Ishikawa (cell line): Measurements from ENCODE around the gene PFDN4.

Source experiments
- CEBPB ChIP-seq: IDR thresholded peaks from 2 replicates; pipeline ENCODE4 v1.6.1; 2012
- CREB1 ChIP-seq: IDR thresholded peaks from 2 replicates; pipeline ENCODE4 v1.6.1; 2012; ENCODE audit warnings: low read depth
- EGR1 ChIP-seq: IDR thresholded peaks from 2 replicates; pipeline ENCODE4 v1.6.1; 2012
- EP300 ChIP-seq: IDR thresholded peaks from 2 replicates; pipeline ENCODE4 v1.6.1; 2012; ENCODE audit warnings: borderline replicate concordance
- FOXM1 ChIP-seq: IDR thresholded peaks from 2 replicates; pipeline ENCODE4 v1.6.1; 2012; ENCODE audit warnings: low read depth, borderline replicate concordance
- NFIC ChIP-seq: IDR thresholded peaks from 2 replicates; pipeline ENCODE4 v1.6.1; 2012
- RAD21 ChIP-seq: IDR thresholded peaks from 2 replicates; pipeline ENCODE4 v1.6.1; 2012; ENCODE audit warnings: low read depth
- TAF1 ChIP-seq: IDR thresholded peaks from 2 replicates; pipeline ENCODE4 v1.6.1; 2012; ENCODE audit warnings: low read depth, mild to moderate bottlenecking
- TCF12 ChIP-seq: IDR thresholded peaks from 2 replicates; pipeline ENCODE4 v1.6.1; 2012; ENCODE audit warnings: low read depth
- TEAD4 ChIP-seq: IDR thresholded peaks from 2 replicates; pipeline ENCODE4 v1.6.1; 2012
- YY1 ChIP-seq: IDR thresholded peaks from 2 replicates; pipeline ENCODE4 v1.6.1; 2012; ENCODE audit warnings: low read depth
- ZBTB7A ChIP-seq: IDR thresholded peaks from 2 replicates; pipeline ENCODE4 v1.6.1; 2012; ENCODE audit warnings: low read depth
- TF ChIP-seq, protein P1 (sequence below): IDR thresholded peaks from 2 replicates; pipeline ENCODE4 v1.6.1; 2012
- TF ChIP-seq, protein P2 (sequence below): IDR thresholded peaks from 2 replicates; pipeline ENCODE4 v1.6.1; 2012
- TF ChIP-seq, protein P3 (sequence below): IDR thresholded peaks from 2 replicates; pipeline ENCODE4 v1.6.1; 2012; ENCODE audit warnings: low read depth, mild to moderate bottlenecking

PFDN4 gene

DNA sequence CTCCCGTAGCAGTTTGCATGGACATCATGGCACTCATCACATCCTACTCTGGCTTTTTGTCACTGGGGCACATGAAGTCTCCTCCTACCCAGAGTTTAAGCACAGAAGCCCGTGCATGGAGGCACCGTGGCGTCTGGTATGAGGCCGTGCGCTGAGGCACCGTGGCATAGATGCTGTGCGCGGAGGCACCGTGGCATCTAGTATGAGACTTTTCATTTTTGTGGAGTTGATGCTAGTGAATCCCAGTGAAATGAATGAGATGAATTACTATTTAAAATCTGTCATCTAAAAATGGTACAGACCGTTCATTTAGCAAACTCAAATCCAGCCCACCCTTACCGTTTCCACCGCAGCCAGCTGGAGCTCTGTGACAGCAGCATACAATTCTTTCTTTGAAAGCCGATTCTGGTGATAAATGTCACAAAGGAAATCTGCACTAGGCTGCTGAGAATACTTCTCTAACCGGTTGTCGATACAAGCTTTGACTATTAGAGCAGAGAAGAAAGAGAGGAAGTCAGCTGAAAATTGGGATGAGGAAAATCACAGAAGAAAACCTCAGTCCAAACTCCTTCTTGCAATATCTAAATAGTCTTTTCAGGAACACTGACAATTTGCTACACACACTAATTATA lies 45.4 kb upstream of the PFDN4 start:
- TF ChIP-seq ZBTB7A, result no peak
- no peak for TF ChIP-seq FOXM1
- TF ChIP-seq CREB1, result no peak
- TF ChIP-seq, protein P1, sequence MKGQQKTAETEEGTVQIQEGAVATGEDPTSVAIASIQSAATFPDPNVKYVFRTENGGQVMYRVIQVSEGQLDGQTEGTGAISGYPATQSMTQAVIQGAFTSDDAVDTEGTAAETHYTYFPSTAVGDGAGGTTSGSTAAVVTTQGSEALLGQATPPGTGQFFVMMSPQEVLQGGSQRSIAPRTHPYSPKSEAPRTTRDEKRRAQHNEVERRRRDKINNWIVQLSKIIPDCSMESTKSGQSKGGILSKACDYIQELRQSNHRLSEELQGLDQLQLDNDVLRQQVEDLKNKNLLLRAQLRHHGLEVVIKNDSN, result no peak

GRCh38 chr20:54163402-54163801 lies 44.5 kb upstream of the PFDN4 start:
- TF ChIP-seq NFIC (no peak), EP300 (no peak), TCF12 (no peak), RAD21 (no peak), ZBTB7A (no peak), CEBPB (no peak), CREB1 (no peak), FOXM1 (no peak), TAF1 (no peak), YY1 (no peak), TEAD4 (no peak), EGR1 (no peak)
- TF ChIP-seq, protein P1, result no peak
- TF ChIP-seq, protein P2, sequence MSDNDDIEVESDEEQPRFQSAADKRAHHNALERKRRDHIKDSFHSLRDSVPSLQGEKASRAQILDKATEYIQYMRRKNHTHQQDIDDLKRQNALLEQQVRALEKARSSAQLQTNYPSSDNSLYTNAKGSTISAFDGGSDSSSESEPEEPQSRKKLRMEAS, result no peak
- TF ChIP-seq, protein P3, sequence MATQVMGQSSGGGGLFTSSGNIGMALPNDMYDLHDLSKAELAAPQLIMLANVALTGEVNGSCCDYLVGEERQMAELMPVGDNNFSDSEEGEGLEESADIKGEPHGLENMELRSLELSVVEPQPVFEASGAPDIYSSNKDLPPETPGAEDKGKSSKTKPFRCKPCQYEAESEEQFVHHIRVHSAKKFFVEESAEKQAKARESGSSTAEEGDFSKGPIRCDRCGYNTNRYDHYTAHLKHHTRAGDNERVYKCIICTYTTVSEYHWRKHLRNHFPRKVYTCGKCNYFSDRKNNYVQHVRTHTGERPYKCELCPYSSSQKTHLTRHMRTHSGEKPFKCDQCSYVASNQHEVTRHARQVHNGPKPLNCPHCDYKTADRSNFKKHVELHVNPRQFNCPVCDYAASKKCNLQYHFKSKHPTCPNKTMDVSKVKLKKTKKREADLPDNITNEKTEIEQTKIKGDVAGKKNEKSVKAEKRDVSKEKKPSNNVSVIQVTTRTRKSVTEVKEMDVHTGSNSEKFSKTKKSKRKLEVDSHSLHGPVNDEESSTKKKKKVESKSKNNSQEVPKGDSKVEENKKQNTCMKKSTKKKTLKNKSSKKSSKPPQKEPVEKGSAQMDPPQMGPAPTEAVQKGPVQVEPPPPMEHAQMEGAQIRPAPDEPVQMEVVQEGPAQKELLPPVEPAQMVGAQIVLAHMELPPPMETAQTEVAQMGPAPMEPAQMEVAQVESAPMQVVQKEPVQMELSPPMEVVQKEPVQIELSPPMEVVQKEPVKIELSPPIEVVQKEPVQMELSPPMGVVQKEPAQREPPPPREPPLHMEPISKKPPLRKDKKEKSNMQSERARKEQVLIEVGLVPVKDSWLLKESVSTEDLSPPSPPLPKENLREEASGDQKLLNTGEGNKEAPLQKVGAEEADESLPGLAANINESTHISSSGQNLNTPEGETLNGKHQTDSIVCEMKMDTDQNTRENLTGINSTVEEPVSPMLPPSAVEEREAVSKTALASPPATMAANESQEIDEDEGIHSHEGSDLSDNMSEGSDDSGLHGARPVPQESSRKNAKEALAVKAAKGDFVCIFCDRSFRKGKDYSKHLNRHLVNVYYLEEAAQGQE, result no peak

DNA sequence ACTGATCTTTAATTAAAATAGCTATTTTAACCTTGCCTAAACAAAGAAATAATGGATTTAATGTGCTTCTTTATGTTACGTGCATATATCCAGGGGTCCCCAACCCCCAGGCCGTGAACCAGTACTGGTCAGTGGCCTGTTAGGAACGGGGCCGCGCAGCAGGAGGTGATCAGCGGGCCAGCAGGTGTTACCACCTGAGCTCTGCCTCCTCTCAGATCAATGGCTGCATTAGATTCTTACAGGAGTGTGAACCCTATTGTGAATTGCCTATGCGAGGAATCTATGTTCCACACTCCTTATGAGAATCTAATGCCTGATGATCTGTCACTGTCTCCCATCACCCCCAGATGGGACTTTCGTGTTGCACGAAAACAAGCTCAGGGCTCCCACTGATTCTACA lies 42.9 kb upstream of the PFDN4 start:
- no peak for TF ChIP-seq CEBPB
- TF ChIP-seq NFIC, result no peak
- no peak for TF ChIP-seq RAD21
- TF ChIP-seq ZBTB7A, result no peak
- TF ChIP-seq TCF12, result no peak
- no peak for TF ChIP-seq FOXM1
- TF ChIP-seq, protein P2, result no peak
- TF ChIP-seq CREB1, result no peak
- TF ChIP-seq, protein P3, result no peak
- TF ChIP-seq YY1, result no peak
- TF ChIP-seq EP300, result no peak
- TF ChIP-seq TAF1, result no peak

DNA sequence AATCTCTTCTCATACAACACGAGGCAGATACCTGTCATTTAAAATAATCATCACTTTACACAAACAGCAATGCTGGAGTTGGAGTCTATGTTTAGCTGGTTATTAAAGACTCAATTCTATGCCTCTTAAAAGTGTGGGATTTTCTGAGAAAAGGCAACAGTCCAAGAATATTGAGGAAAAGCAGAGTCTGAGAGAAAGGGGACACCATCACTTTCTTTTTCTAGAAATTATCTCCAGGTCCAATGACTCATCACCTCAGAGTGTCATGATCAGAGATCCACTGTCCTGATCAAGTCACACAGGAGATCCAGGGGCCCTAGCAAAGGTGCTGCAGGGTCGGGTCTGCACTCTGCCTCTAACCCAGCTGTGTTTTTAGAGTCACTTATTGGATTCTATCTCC lies 42.1 kb upstream of the PFDN4 start:
- no peak for TF ChIP-seq ZBTB7A
- no peak for TF ChIP-seq TAF1
- no peak for TF ChIP-seq EGR1
- TF ChIP-seq EP300, result no peak
- TF ChIP-seq, protein P2, result no peak
- no peak for TF ChIP-seq CREB1
- no peak for TF ChIP-seq RAD21
- no peak for TF ChIP-seq TEAD4
- TF ChIP-seq, protein P3, result no peak
- TF ChIP-seq CEBPB, result no peak
- TF ChIP-seq NFIC, result no peak
- TF ChIP-seq TCF12, result no peak
- TF ChIP-seq FOXM1, result no peak
- TF ChIP-seq, protein P1, result no peak
- TF ChIP-seq YY1, result no peak
